Measurements from ENCODE around the gene KCNQ1.

Gene KCNQ1

GRCh38 chr11:2574043-2574552, 129.3 kb downstream of the KCNQ1 start:
- FAIRE-seq: no peak

- FAIRE-seq: no peak
Observed at GRCh38 chr11:2574553-2575535, 130.0 kb downstream of the KCNQ1 start.

DNA sequence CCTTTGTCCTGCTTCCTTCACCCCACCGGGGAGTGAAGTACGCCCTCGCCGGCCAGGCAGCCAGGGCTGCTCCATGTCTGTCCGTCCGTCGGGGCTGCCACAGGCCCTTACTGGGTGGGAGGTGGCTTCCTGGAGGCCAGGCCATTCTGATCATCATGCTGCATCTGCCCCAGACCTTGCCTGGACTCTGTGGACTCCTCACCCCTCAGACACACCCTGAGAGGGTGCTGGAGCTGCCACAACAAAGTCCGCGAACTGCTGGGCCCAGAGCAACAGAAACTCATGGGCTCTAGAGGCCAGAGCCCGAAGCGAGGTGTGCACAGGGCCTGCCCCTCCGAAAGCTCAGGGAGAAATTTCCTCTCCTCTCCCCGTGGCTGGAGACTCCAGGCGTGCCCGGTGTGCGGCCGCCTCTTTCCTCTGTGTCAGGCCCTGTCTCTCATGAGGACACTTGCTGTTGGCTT, 130.8 kb downstream of the KCNQ1 start:
- no peak for FAIRE-seq

DNA sequence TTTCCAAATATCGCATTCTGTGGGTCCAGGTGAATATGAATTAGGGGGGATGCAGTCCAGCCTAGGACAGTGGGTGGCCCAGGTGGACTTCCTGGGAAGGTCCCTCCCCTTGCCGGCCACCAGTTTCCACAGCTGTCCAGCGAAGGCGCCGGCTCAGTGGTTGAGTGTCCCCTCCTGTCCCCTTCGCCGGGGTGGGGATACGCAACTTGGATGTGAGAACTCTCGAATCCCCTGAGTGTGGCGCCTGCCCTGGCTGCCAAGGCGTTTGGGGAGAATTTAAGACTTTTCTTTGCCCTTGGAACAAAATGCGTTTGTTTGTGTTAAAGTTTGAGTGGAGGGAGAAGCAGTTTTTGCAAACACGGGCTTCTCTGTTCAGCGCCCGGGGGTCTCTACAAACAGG, 131.3 kb downstream of the KCNQ1 start:
- no peak for FAIRE-seq

DNA sequence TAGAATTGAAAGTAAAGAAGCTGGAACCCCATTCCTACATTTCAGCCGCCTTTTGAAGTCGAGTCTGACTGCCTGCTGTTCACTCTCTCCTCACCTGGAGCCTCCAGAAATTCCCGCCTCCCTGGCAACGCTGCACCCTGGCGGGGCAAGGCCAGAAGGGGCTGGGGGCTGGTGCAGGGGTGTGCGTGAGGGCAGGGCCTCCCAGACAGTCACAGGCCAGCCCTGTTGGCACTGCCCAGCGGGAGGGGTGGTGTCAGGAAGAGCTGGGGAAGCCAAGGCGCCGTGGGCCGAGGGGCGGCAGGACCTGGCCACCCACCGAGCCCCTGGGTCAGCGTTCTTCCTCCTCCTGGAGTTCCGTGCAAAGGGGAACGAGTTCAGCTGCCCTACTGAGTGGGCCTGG, 131.7 kb downstream of the KCNQ1 start:
- no peak for FAIRE-seq

DNA sequence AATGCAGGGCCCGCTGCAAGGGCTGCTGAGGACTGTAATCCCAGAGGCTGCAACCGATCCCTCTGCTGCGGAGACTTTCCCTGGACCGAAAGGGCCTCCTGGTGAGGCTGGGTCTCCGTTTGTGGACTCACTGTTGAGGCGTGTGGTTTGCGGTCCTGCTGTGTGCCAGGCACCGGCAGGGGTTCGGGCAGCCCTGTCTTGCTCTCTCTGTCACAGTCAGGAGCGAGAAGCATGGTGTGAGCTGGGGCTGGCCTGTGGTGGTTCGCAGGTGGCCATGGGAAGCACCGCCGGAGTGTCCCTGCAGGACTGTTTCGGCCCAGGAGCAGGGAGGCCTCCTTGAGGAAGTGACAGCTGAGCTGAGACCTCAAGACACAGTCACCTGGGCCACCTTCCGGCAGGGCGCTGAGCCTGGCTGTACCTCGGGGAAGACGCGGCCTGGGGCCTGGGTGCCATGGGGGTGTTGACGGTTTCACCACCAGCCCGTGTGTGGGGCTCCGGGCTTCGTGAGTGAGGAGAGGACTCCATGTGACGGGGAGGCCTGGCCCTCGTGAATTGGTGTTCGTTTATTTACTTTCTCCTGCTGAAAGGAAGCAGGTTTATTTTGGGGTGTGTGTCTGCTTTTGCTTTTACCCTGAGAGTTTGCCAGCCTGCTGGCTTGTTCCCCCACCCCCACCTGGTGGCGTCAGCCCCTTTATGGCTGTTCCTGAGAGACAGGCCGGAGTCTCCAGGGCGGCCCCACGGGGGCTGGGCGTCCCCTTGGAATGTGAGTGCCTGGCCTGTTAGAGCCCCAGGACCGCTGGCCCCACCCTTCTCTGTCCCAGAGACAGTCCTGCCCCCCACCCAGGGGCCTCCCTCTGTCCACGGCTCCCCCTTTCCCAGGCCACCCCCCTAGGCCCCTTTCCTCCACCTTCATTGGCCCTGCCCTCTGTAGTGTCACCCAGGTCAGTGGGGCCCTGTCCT, 132.5 kb downstream of the KCNQ1 start:
- no peak for FAIRE-seq

DNA sequence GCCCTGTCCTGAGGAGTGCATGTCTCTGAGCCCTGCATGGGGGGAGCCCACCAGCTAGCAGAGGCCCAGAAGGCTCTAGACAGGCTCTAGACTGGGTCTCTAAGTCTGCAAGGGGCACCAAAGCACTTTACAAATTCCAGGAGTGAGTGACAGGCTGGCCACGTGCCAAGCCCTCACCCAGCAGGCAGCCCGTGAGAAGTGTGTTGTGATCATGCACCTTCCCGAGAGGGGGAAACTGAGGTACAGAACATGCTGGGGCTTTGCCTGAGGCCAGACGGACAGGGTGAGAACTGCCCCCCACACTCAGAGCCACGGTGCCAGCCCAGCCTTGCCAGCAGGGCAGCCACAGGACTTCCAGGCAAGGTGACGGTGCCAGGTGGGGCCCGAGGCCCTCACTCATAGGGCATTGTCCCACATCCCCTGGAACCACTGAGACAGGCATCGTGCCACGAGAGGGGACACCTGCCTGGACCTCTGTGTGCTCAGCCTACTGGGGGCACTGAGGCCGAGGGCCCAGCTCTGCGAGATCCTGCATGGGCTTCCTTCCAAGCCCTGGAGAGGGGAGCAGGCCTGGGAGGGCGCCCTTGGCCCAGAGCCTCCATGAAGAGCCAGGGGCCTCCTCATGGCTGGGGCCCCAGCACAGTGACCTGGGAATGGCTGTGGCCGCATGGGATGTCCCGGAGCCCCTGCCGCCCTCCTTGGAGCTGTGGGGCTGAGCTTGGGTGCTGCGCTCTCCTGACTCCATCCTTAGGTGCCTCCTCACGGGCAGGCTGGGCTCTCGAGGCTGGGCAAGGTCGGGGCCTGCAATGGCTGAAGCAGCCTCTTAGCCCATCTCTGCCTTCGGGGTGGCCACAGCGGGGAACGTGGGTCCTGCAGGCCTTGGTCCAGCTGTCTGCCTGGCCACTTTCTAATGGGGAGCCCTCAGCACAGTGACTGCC, 133.5 kb downstream of the KCNQ1 start:
- FAIRE-seq: no peak

GRCh38 chr11:2578929-2579270, 134.1 kb downstream of the KCNQ1 start:
- FAIRE-seq: no peak

- no peak for FAIRE-seq
Observed at GRCh38 chr11:2579315-2580060, 134.7 kb downstream of the KCNQ1 start.

DNA sequence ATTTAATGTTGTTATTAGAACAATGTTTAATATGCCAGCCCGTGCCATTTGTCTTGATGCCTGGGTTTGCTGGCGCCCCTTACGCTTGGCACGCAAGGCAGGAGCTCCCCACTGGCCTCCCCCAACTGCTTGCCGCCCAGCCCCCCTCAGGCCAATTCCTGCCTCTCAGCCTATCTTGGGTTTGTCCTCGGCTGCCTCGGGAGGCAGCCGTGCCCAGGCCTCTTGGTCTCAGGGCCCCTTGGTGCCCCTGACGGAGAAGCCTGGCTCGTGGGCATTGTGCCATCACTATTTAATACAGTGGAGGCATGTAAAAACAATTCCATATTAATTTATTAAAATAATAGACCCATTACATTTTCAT, 135.2 kb downstream of the KCNQ1 start:
- no peak for FAIRE-seq

- FAIRE-seq: no peak
Observed at GRCh38 chr11:2580571-2581001, 135.8 kb downstream of the KCNQ1 start.

DNA sequence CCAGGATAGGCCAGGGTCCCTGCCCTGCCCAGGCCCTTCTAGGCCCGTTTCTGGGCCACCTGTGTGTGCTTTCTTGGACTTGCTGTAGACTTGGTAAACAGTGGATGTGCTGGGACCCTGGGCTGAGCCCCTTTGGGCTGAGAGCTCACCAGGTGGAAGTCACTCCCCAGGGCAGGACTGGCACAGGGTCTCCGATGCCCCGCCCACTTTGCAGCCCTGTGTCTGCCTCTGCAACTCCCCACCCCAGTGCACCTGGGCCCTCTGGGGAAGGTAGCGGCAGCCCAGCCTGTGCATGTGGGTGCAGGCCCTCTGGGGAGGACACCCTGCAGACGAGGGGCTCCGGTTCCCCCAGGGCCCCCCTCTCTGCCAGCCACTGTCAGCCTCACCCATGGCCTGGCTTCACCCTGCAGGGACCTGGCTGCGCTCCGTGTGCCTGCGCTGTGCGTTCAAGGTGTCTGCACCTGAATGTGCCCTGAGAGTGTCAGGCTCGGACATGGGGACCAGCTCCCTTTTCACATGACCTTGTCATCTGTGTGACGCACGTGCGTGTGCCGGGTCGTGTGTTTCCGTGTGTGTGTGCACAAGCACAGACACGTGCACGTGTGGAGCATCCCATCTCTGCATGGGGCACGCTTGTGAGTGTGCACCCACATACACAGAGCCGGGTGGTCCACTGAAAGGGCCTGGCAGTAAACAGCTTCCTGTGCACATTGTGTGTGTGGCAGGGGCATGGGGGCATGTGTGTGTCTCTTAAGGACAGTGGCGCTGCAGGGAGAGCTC, 136.5 kb downstream of the KCNQ1 start:
- FAIRE-seq: no peak

DNA sequence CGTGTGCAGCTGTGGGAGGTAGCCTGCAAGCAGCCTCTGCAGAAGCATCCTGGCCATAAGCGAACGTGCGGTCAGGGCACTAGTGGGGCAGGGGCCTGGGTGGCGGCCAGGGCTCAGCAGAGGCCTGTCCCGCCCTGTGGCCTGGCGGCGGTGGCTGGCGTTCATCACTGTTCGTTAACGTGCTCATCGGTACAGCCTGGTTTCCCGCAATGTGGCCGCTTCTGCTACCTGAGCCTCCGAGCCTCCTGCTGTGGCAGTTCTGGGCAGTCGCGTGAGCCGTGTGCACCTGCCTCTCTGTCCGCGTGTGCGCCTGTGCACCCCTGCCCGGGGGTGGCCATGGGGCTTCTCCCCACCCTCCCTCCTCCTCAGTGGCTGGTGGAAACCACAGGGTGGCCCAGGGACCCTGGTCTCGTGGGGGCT, 137.1 kb downstream of the KCNQ1 start:
- no peak for FAIRE-seq

- FAIRE-seq: no peak
Observed at GRCh38 chr11:2582351-2582945, 137.6 kb downstream of the KCNQ1 start.

GRCh38 chr11:2582946-2583604, 138.3 kb downstream of the KCNQ1 start:
- no peak for FAIRE-seq

- FAIRE-seq: no peak
Observed at GRCh38 chr11:2583605-2583958, 138.8 kb downstream of the KCNQ1 start.

DNA sequence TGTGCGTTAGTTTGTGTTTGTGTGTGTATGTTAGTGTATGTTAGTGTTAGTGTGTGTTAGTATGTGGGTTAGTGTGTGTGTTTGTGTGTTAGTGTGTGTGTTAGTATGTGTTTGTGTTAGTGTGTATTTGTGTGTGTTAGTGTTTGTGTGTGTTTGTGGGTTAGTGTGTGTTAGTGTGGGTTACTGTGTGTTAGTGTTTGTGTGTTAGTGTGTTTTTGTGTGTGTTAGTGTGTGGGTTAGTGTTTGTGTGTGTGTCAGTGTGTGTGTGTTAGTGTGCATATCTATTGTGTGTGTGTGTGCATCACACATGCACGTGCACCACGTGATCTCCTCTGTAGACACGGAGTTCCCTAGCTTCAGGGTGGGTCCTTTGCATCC, 139.6 kb downstream of the KCNQ1 start:
- no peak for FAIRE-seq

DNA sequence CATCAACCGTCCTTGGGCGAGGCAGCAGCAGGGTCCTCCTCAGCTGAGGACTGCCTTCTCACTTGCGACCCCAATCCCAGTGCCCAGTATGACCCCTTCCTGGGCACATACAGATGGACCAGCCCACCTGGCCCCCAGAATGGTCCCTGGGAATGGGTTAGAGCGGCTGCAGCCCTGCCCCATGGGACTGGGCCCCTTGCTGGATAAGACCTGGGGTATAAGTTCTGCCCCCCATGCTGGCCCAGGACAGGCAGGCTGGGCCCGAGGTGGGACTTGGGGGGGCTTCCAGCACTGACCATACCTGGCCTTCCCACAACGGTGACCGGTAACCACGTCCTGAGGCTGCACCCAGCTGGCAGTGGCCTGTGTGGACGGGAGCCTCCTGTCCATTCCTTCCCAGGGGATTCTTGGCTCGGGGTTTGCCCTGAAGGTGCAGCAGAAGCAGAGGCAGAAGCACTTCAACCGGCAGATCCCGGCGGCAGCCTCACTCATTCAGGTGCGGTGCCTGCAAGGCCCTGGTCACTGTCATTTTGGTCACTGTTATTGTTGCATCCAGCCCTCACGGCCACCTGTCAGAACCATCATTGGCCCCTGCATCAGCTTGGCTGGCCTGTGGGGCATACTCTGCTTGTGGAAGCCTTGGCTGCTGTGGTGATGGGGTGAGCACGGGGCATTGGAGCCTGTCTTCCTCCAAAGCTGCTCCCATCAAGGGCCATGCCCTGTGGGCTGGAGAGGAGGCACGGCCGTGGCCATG, 140.2 kb downstream of the KCNQ1 start:
- no peak for FAIRE-seq

DNA sequence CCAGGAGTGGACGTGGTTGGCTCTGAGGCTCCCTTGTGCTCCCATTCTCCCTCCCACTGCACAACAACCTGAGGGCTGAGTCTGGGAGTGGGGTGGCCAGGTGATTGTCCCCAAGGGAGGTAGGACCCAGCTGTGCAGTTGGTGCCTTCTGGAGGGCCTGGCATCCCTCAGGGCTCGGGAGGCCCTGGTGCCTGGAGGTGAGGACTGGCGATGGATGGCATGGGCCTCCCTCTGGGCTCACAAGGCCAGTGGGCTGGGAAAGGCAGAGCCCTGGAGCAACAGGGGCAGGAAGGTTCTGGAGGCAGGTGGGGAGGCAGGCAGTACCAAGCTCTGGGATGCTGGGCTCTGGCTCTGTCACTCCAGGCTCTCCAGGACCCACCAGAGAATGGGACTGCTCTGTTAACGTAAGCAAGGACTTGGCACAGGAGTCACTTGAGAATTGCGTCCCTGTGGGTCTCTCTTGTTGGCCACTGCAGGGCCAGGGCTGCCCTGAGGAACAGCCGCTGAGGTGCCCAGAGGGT, 140.8 kb downstream of the KCNQ1 start:
- no peak for FAIRE-seq
